HepG2 (cell line): ENCODE measurements around the gene AFAP1. TPM values are rescaled to one million over a fixed set of nuclear protein-coding genes. Genes with fewer than 3 reads are reported as not detected.

ENCODE experiments used
- AFF4 ChIP-seq: sonication (generic); formaldehyde crosslinking; IDR thresholded peaks from 2 replicates; pipeline ENCODE4 v1.4.0; 2020; ENCODE audit warnings: missing genetic modification reagents
- CEBPZ ChIP-seq: IDR thresholded peaks from 2 replicates; pipeline ENCODE4 v1.6.1; 2012; ENCODE audit warnings: low read length, improper control_type of control experiment
- CHD4 ChIP-seq: fragments of 200-600 bp; sonication (generic); IDR thresholded peaks from 2 replicates; pipeline ENCODE4 v1.7.0; 2017; ENCODE audit warnings: mild to moderate bottlenecking, low read length, borderline replicate concordance
- HMG20A ChIP-seq: IDR thresholded peaks from 2 replicates; pipeline ENCODE4 v1.6.1; 2016; ENCODE audit warnings: borderline replicate concordance
- KLF12 ChIP-seq: sonication (generic); formaldehyde crosslinking; IDR thresholded peaks from 2 replicates; pipeline ENCODE4 v1.4.0; 2020; ENCODE audit warnings: missing genetic modification reagents, borderline replicate concordance
- MIER3 ChIP-seq: IDR thresholded peaks from 2 replicates; pipeline ENCODE4 v1.6.1; 2016; ENCODE audit warnings: missing compliant biosample characterization, borderline replicate concordance
- NAIF1 ChIP-seq: sonication (generic); formaldehyde crosslinking; IDR thresholded peaks from 2 replicates; pipeline ENCODE4 v1.5.0; 2020; ENCODE audit warnings: mild to moderate bottlenecking, missing genetic modification reagents, borderline replicate concordance
- NBN ChIP-seq: fragments of 450-650 bp; conservative IDR thresholded peaks from 2 replicates; pipeline ENCODE4 v1.6.1; 2017
- PAX8 ChIP-seq: sonication (generic); formaldehyde crosslinking; IDR thresholded peaks from 2 replicates; pipeline ENCODE4 v1.8.0; 2022; ENCODE audit warnings: mild to moderate bottlenecking, missing genetic modification reagents, borderline replicate concordance
- ZNF136 ChIP-seq: sonication (generic); formaldehyde crosslinking; IDR thresholded peaks from 2 replicates; pipeline ENCODE4 v1.8.1; 2022; ENCODE audit warnings: low read depth, mild to moderate bottlenecking, moderate library complexity, missing genetic modification reagents
- ZNF260 ChIP-seq: sonication (generic); formaldehyde crosslinking; IDR thresholded peaks from 2 replicates; pipeline ENCODE4 v1.4.0; 2020; ENCODE audit warnings: missing genetic modification reagents, low read depth, mild to moderate bottlenecking, borderline replicate concordance
- ZNF326 ChIP-seq: sonication (generic); formaldehyde crosslinking; IDR thresholded peaks from 2 replicates; pipeline ENCODE4 v1.4.0; 2020; ENCODE audit warnings: missing genetic modification reagents, borderline replicate concordance
- ZNF503 ChIP-seq: sonication (generic); formaldehyde crosslinking; IDR thresholded peaks from 2 replicates; pipeline ENCODE4 v1.4.0; 2020; ENCODE audit warnings: missing genetic modification reagents
- ZNF598 ChIP-seq: sonication (generic); formaldehyde crosslinking; IDR thresholded peaks from 2 replicates; pipeline ENCODE4 v1.5.1; 2020; ENCODE audit warnings: mild to moderate bottlenecking, missing genetic modification reagents, borderline replicate concordance
- ZNF710 ChIP-seq: sonication (generic); formaldehyde crosslinking; IDR thresholded peaks from 2 replicates; pipeline ENCODE4 v1.5.0; 2020; ENCODE audit warnings: mild to moderate bottlenecking, missing genetic modification reagents, borderline replicate concordance
- ZNF749 ChIP-seq: sonication (generic); formaldehyde crosslinking; IDR thresholded peaks from 2 replicates; pipeline ENCODE4 v1.8.0; 2022; ENCODE audit warnings: mild to moderate bottlenecking, missing genetic modification reagents, moderate library complexity, borderline replicate concordance
- polyA plus RNA-seq, 8 experiments: library from polyadenylated mRNA; depleted of rRNA in 3 of 8; stranded (reverse) in 7 of 8; unstranded in 1 of 8; fragments of >200 nt; fragmentation: Illumina TruSeq in 4 of 8; extraction: Trizol in 4 of 8; gene quantifications; 2 replicates each; pipeline versions ENCODE4 v1.2.1 to v1.2.3, GENCODE V29; 2011 to 2016; ENCODE audit warnings: low read depth in 4 of 8, missing spikeins in 1 of 8, mixed read lengths in 1 of 8; ENCODE audit not compliant: insufficient read depth in 1 of 8
- total RNA-seq, 5 experiments: library from RNA; depleted of rRNA; stranded (reverse); fragments of >200 nt; fragmentation: Illumina TruSeq; extraction: Trizol; gene quantifications; 2 replicates each; pipeline ENCODE4 v1.2.3, GENCODE V29; 2016; ENCODE audit warnings: low read depth in 1 of 5

The AFAP1 gene
- total and polyA plus RNA-seq, 2 of the 13 experiments (the other 11 are each of a cell fraction or from before 2014, with no cell fraction given) = 2.5 TPM

GRCh38 chr4:7952615-7953014 lies 13.0 kb upstream of the AFAP1 start (continued):
- no peak for TF ChIP-seq AFF4 (CRISPR knock-in tag)
- no peak for TF ChIP-seq ZNF503 (CRISPR knock-in tag)
- no peak for TF ChIP-seq NBN
- TF ChIP-seq ZNF260 (CRISPR knock-in tag) = no peak
- no peak for TF ChIP-seq ZNF136
- no peak for TF ChIP-seq ZNF749
- no peak for TF ChIP-seq NAIF1 (CRISPR knock-in tag)
- TF ChIP-seq KLF12 (CRISPR knock-in tag) = no peak
- no peak for TF ChIP-seq CEBPZ
- no peak for TF ChIP-seq ZNF710 (CRISPR knock-in tag)
- no peak for TF ChIP-seq CHD4
- no peak for TF ChIP-seq PAX8
- no peak for TF ChIP-seq ZNF326 (CRISPR knock-in tag)
- no peak for TF ChIP-seq HMG20A
- TF ChIP-seq ZNF598 (CRISPR knock-in tag) = no peak
- no peak for TF ChIP-seq MIER3 (CRISPR knock-in tag)
